ENCODE data around the gene ZFP3. TPM values are rescaled to one million over a fixed set of nuclear protein-coding genes. Genes with fewer than 3 reads are reported as not detected.

Gene ZFP3
- polyA plus RNA-seq, 1 of the 3 experiments (the other 2 are of a cell fraction), result 1.5 TPM

DNA sequence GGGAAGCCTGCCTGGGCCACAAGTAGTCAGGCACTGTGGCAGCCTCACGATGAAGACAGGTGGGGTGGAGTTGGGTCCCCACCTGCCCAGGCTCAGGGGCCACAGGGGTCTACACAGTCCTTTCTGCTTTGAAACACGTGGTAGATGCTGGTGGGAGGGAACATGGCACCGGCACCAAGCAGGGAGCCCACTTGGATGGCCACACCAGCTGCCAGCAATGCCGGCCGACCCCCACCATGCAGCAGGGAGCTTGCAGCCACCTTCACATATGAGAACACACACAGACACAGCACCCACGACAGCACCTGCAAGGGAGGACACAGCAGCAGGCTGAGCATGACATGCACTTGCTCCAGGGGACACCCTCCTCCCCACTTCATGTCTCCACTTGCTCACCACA, 45.4 kb upstream of the ZFP3 start (continued):
- TF ChIP-seq, protein P1, sequence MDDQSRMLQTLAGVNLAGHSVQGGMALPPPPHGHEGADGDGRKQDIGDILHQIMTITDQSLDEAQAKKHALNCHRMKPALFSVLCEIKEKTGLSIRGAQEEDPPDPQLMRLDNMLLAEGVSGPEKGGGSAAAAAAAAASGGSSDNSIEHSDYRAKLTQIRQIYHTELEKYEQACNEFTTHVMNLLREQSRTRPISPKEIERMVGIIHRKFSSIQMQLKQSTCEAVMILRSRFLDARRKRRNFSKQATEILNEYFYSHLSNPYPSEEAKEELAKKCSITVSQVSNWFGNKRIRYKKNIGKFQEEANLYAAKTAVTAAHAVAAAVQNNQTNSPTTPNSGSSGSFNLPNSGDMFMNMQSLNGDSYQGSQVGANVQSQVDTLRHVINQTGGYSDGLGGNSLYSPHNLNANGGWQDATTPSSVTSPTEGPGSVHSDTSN (IDR thresholded peaks at IDR 0.05), result no peak
- TF ChIP-seq POLR2AphosphoS5 (IDR thresholded peaks at IDR 0.05; ENCODE audit: low read depth, low read length) (no peak), TEAD4 (IDR thresholded peaks at IDR 0.05; ENCODE audit: borderline replicate concordance, insufficient read depth) (no peak), NRF1 (IDR thresholded peaks at IDR 0.05; ENCODE audit: low read depth, low read length) (no peak), SIN3A (IDR thresholded peaks at IDR 0.05; ENCODE audit: borderline replicate concordance, low read depth, low read length) (no peak), FOXM1 (IDR thresholded peaks at IDR 0.05; ENCODE audit: low read depth) (no peak), RFX5 (IDR thresholded peaks at IDR 0.05; ENCODE audit: low read length) (no peak)
- TF ChIP-seq, protein P2, sequence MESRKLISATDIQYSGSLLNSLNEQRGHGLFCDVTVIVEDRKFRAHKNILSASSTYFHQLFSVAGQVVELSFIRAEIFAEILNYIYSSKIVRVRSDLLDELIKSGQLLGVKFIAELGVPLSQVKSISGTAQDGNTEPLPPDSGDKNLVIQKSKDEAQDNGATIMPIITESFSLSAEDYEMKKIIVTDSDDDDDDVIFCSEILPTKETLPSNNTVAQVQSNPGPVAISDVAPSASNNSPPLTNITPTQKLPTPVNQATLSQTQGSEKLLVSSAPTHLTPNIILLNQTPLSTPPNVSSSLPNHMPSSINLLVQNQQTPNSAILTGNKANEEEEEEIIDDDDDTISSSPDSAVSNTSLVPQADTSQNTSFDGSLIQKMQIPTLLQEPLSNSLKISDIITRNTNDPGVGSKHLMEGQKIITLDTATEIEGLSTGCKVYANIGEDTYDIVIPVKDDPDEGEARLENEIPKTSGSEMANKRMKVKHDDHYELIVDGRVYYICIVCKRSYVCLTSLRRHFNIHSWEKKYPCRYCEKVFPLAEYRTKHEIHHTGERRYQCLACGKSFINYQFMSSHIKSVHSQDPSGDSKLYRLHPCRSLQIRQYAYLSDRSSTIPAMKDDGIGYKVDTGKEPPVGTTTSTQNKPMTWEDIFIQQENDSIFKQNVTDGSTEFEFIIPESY (IDR thresholded peaks at IDR 0.05; ENCODE audit: borderline replicate concordance, low read depth), result no peak

DNA sequence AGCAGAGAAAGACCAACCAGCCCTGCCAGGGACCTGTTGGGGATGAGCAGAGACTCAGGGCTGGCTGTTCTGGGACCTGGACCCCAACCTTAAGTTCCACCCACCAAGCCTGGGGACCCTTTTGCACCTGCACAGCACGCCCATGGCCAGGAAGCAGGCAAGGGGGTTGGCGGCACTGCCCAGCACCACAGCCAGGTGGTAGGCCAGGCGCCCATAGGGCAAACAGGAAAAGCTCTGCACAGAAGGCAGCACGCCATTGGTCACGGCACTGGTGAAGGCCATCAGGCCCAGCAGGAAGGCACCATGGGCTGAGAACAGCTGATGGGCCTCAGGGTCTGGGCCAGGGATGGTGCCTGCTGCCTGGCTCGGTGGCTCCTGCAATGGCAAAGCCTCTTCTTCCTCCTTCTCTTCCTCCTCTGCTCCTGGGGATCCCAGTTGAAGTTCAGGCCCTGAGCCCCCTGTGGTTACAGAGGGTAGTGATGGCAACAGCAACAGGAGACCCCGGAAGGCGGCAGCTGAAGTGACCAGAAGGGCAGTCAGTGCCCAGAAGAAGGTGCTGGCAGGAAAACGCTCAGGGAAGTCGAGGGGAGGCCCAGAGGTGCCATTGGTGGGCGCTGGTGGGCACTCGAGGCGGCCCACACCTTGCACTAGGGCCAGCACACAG, 44.8 kb upstream of the ZFP3 start:
- Histone ChIP-seq H4K20me1 (ENCODE audit: insufficient read depth) (no peaks in the 10 kb centered on the region), H3K79me2 (ENCODE audit: insufficient read depth) (no peaks in the 10 kb centered on the region), H3K9me2 (no peaks in the 10 kb centered on the region), H3K9me3 (no peaks in the 10 kb centered on the region), H3K27ac (ENCODE audit: low read depth in 2 of 2, low read length in 1 of 2) (no peak overlapping the region), H2AFZ (ENCODE audit: low read depth) (no peak overlapping the region), H3K4me2 (no peak overlapping the region), H3F3A (replicated peaks; ENCODE audit: insufficient read depth) (no peaks in the 10 kb centered on the region), H3K4me1 (ENCODE audit: control insufficient read depth in 1 of 2, insufficient read depth in 2 of 2, low read depth in 1 of 2, low read length in 1 of 2) (peaks cover 0 to 2% of the 10 kb centered on the region in 2 experiments; a peak in 1 of 4 replicates), H3K36me3 (replicated peaks in 1 of 2; ENCODE audit: control insufficient read depth in 1 of 2, insufficient read depth in 2 of 2, low read length in 1 of 2) (no peaks in the 10 kb centered on the region), H3K4me3 (ENCODE audit: low read depth in 2 of 2, low read length in 1 of 2) (no peak overlapping the region), H3K27me3 (ENCODE audit: insufficient read depth) (no peaks in the 10 kb centered on the region), H3K9ac (no peak overlapping the region)
- 92% methylated on average over 10 of the region's 13 CpGs for WGBS (ENCODE audit: low lambda C conversion rate)
- CTCF ChIA-PET, result interaction anchor here (0.6 to 5.6 kb wide), 4 partner anchors 12 to 124 kb away, joined by 3 to 39 read pairs (median 4); no protein-coding TSS in a partner anchor
- TF ChIP-seq SMC3 (IDR thresholded peaks at IDR 0.05; ENCODE audit: low read depth, low read length) (no peak), RAD21 (IDR thresholded peaks at IDR 0.05; ENCODE audit: low read length) (no peak), ELF1 (IDR thresholded peaks at IDR 0.05) (no peak), JUND (IDR thresholded peaks at IDR 0.05) (no peak), RCOR1 (IDR thresholded peaks at IDR 0.05; ENCODE audit: low read length) (no peak), MXI1 (IDR thresholded peaks at IDR 0.05; ENCODE audit: low read depth, low read length) (no peak)
- TF ChIP-seq, protein P1 (IDR thresholded peaks at IDR 0.05), result no peak
- TF ChIP-seq, protein P3, sequence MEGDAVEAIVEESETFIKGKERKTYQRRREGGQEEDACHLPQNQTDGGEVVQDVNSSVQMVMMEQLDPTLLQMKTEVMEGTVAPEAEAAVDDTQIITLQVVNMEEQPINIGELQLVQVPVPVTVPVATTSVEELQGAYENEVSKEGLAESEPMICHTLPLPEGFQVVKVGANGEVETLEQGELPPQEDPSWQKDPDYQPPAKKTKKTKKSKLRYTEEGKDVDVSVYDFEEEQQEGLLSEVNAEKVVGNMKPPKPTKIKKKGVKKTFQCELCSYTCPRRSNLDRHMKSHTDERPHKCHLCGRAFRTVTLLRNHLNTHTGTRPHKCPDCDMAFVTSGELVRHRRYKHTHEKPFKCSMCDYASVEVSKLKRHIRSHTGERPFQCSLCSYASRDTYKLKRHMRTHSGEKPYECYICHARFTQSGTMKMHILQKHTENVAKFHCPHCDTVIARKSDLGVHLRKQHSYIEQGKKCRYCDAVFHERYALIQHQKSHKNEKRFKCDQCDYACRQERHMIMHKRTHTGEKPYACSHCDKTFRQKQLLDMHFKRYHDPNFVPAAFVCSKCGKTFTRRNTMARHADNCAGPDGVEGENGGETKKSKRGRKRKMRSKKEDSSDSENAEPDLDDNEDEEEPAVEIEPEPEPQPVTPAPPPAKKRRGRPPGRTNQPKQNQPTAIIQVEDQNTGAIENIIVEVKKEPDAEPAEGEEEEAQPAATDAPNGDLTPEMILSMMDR (IDR thresholded peaks at IDR 0.05), result no peak
- DNase-seq, result no peak
- POLR2A ChIA-PET, result no interaction called here
